ENCODE results near the gene BIRC2. TPM values are rescaled to one million over a fixed set of nuclear protein-coding genes. Genes with fewer than 3 reads are reported as not detected.

BIRC2 gene
- total RNA-seq, 1 experiment from 2014 or later = 32.0 TPM

DNA sequence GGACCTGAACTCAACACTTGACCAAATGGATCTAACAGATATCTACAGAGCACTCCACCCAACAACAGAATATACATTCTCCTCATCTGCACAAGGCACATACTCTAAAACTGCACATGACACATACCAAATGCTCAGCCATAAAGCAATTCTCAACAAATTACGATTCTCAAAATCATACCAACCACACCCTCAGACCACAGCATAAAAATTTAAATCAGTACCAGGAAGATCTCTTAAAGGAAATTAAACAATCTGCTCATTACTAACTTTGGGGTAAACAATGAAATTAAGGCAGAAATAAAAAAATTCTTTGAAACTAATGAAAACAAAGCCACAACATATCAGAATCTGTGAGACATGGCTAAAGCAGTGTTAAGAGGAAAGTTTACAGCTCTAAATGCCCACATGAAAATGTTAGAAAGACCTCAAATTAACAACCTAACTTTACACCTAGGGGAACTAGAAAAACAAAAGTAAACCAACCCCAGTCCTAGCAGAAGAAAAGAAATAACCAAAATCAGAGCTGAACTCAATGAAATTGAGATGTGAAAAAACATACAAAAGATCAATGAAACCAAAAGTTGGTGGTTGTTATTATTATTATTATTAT lies 68.4 kb downstream of the BIRC2 start:
- Histone ChIP-seq H3K27ac (ENCODE audit: low read depth, low read length, poor library complexity, severe bottlenecking) (no peak overlapping the region), H3K36me3 (ENCODE audit: insufficient read depth, low read length, poor library complexity, severe bottlenecking) (no peaks in the 10 kb centered on the region), H3K9me3 (ENCODE audit: low read depth, low read length, poor library complexity, severe bottlenecking) (peaks cover 16% of the 10 kb centered on the region), H3K27me3 (replicated peaks; ENCODE audit: insufficient read depth, low read depth, low read length, poor library complexity) (no peaks in the 10 kb centered on the region), H3K4me3 (ENCODE audit: low read depth, low read length, poor library complexity, severe bottlenecking) (no peak overlapping the region), H3K4me1 (ENCODE audit: insufficient read depth, low read length, poor library complexity, severe bottlenecking) (peaks cover 6% of the 10 kb centered on the region)
- POLR2A ChIA-PET (ENCODE audit: low non-redundant PET) = no interaction called here
- DNase-seq (ENCODE audit: low spot score) = no peak
- TF ChIP-seq, protein P1, sequence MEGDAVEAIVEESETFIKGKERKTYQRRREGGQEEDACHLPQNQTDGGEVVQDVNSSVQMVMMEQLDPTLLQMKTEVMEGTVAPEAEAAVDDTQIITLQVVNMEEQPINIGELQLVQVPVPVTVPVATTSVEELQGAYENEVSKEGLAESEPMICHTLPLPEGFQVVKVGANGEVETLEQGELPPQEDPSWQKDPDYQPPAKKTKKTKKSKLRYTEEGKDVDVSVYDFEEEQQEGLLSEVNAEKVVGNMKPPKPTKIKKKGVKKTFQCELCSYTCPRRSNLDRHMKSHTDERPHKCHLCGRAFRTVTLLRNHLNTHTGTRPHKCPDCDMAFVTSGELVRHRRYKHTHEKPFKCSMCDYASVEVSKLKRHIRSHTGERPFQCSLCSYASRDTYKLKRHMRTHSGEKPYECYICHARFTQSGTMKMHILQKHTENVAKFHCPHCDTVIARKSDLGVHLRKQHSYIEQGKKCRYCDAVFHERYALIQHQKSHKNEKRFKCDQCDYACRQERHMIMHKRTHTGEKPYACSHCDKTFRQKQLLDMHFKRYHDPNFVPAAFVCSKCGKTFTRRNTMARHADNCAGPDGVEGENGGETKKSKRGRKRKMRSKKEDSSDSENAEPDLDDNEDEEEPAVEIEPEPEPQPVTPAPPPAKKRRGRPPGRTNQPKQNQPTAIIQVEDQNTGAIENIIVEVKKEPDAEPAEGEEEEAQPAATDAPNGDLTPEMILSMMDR (conservative IDR thresholded peaks at IDR 0.05; ENCODE audit: low read depth, low read length) = no peak
- no peak for TF ChIP-seq EZH2 (IDR thresholded peaks at IDR 0.05; ENCODE audit: borderline replicate concordance, low read depth, low read length, poor library complexity, severe bottlenecking)
- intact Hi-C loops (cut with micrococcal nuclease; ENCODE audit: unreplicated experiment) = no loop called here
- CTCF ChIA-PET = no interaction called here
- no TSS peak for BruUV-seq (replicated peaks)

DNA sequence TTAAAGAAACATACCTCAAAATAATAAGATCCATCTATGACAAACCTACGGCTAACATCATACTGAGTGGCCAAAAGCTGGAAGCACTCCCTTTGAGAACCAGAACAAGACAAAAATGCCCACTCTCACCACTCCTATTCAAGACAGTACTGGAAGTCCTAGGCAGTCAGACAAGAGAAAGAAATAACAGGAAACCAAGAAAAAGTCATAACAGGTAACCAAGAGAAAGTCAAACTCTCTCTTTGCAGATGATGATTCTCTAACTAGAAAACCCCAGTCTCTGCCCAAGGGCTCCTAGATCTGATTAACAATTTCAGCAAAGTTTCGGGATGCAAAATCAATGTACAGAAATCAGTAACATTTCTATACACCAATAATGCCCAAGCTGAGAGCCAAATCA lies 70.0 kb downstream of the BIRC2 start:
- H3K9me3 ChIP-seq (ENCODE audit: low read depth, low read length, poor library complexity, severe bottlenecking) = peaks cover 16% of the 10 kb centered on the region
- DNase-seq (ENCODE audit: low spot score) = no peak
- no peak overlapping the region for H3K4me3 ChIP-seq (ENCODE audit: low read depth, low read length, poor library complexity, severe bottlenecking)
- POLR2A ChIA-PET (ENCODE audit: low non-redundant PET) = no interaction called here
- no TSS peak for BruUV-seq (replicated peaks)
- H3K27me3 ChIP-seq (replicated peaks; ENCODE audit: insufficient read depth, low read depth, low read length, poor library complexity) = no peaks in the 10 kb centered on the region
- peaks cover 8% of the 10 kb centered on the region for H3K4me1 ChIP-seq (ENCODE audit: insufficient read depth, low read length, poor library complexity, severe bottlenecking)
- CTCF ChIA-PET = no interaction called here
- TF ChIP-seq EZH2 (IDR thresholded peaks at IDR 0.05; ENCODE audit: borderline replicate concordance, low read depth, low read length, poor library complexity, severe bottlenecking) = no peak
- TF ChIP-seq, protein P1 (conservative IDR thresholded peaks at IDR 0.05; ENCODE audit: low read depth, low read length) = no peak
- H3K27ac ChIP-seq (ENCODE audit: low read depth, low read length, poor library complexity, severe bottlenecking) = no peak overlapping the region
- no peaks in the 10 kb centered on the region for H3K36me3 ChIP-seq (ENCODE audit: insufficient read depth, low read length, poor library complexity, severe bottlenecking)
- intact Hi-C loops (cut with micrococcal nuclease; ENCODE audit: unreplicated experiment) = no loop called here

GRCh38 chr11:102419181-102419580 lies 72.2 kb downstream of the BIRC2 start:
- no peak for TF ChIP-seq EZH2 (IDR thresholded peaks at IDR 0.05; ENCODE audit: borderline replicate concordance, low read depth, low read length, poor library complexity, severe bottlenecking)
- TF ChIP-seq, protein P1 (conservative IDR thresholded peaks at IDR 0.05; ENCODE audit: low read depth, low read length) = no peak
- ChIA-PET POLR2A (ENCODE audit: low non-redundant PET) (no interaction called here), CTCF (no interaction called here)
- Histone ChIP-seq H3K9me3 (ENCODE audit: low read depth, low read length, poor library complexity, severe bottlenecking) (peaks cover 16% of the 10 kb centered on the region), H3K36me3 (ENCODE audit: insufficient read depth, low read length, poor library complexity, severe bottlenecking) (no peaks in the 10 kb centered on the region), H3K4me1 (ENCODE audit: insufficient read depth, low read length, poor library complexity, severe bottlenecking) (peaks cover 19% of the 10 kb centered on the region), H3K27me3 (replicated peaks; ENCODE audit: insufficient read depth, low read depth, low read length, poor library complexity) (no peaks in the 10 kb centered on the region), H3K27ac (ENCODE audit: low read depth, low read length, poor library complexity, severe bottlenecking) (no peak overlapping the region), H3K4me3 (ENCODE audit: low read depth, low read length, poor library complexity, severe bottlenecking) (no peak overlapping the region)
- DNase-seq (ENCODE audit: low spot score) = no peak
- intact Hi-C loops (cut with micrococcal nuclease; ENCODE audit: unreplicated experiment) = no loop called here
- no TSS peak for BruUV-seq (replicated peaks)
